Smooth muscle cell (in vitro differentiated cells): ENCODE data around the gene CCDC85A. TPM values are rescaled to one million over a fixed set of nuclear protein-coding genes. Genes with fewer than 3 reads are reported as not detected.

Source experiments
- DNase-seq: peaks from one replicate; lab custom pipeline; 2025; ENCODE audit not compliant: unreplicated experiment; lab: John Stamatoyannopoulos, UW
- H2AFZ ChIP-seq: fragments of 200-600 bp; sonication (generic); 2 replicates; pipeline ENCODE4 v1.6.0; 2016; ENCODE audit warnings: antibody characterized with exemption, low read depth, mild to moderate bottlenecking
- H3F3A ChIP-seq: fragments of 200-600 bp; sonication (generic); 2 replicates; pipeline ENCODE4 v1.6.0; 2017; ENCODE audit warnings: antibody characterized with exemption, low read depth
- H3K27ac ChIP-seq: fragments of 200-600 bp; sonication (generic); 2 replicates; pipeline ENCODE4 v1.5.1; 2016; ENCODE audit warnings: low read depth, mild to moderate bottlenecking
- H3K27me3 ChIP-seq: fragments of 200-600 bp; sonication (generic); 2 replicates; pipeline ENCODE4 v1.6.1; 2016; ENCODE audit warnings: low read depth, mild to moderate bottlenecking
- H3K36me3 ChIP-seq: fragments of 200-600 bp; sonication (generic); 2 replicates; pipeline ENCODE4 v1.5.1; 2016; ENCODE audit warnings: low read depth
- H3K4me1 ChIP-seq: fragments of 200-600 bp; sonication (generic); 2 replicates; pipeline ENCODE4 v1.5.1; 2016; ENCODE audit warnings: low read depth
- H3K4me2 ChIP-seq: fragments of 200-600 bp; sonication (generic); 2 replicates; pipeline ENCODE4 v1.6.0; 2016; ENCODE audit warnings: mild to moderate bottlenecking
- H3K4me3 ChIP-seq: fragments of 200-600 bp; sonication (generic); 2 replicates; pipeline ENCODE4 v1.5.1; 2016; ENCODE audit warnings: mild to moderate bottlenecking
- H3K79me2 ChIP-seq: fragments of 200-600 bp; sonication (generic); 2 replicates; pipeline ENCODE4 v1.6.0; 2016; ENCODE audit warnings: low read depth, mild to moderate bottlenecking
- H3K9ac ChIP-seq: fragments of 200-600 bp; sonication (generic); 2 replicates; pipeline ENCODE4 v1.6.0; 2016; ENCODE audit warnings: low read depth
- H3K9me3 ChIP-seq: fragments of 200-600 bp; sonication (generic); replicated peaks from 2 replicates; pipeline ENCODE4 v1.5.1; 2016; ENCODE audit warnings: low read depth
- H4K20me1 ChIP-seq: fragments of 200-600 bp; sonication (generic); 2 replicates; pipeline ENCODE4 v1.6.0; 2016; ENCODE audit warnings: low read depth
- WGBS: methylation state at CpG from one replicate; pipeline ENCODE4 v1.1.7; 2016; ENCODE audit warnings: low lambda C conversion rate; 5-methylcytosine and 5-hydroxymethylcytosine counted together
- polyA plus RNA-seq: library from polyadenylated mRNA; unstranded; fragments of >200 nt; fragmentation: Nextera tagmentation; extraction: Ambion mirVana; gene quantifications from 2 replicates; pipeline ENCODE4 v1.2.1, GENCODE V29; 2016
- total RNA-seq: library from RNA; depleted of rRNA; stranded (reverse); fragments of >200 nt; gene quantifications from 2 replicates; pipeline ENCODE4 v1.2.3, GENCODE V29; 2014
- TF ChIP-seq, protein P1 (sequence below): fragments of 200-600 bp; sonication (generic); IDR thresholded peaks from 2 replicates; pipeline ENCODE4 v1.5.1; 2017; ENCODE audit warnings: borderline replicate concordance, mild to moderate bottlenecking, antibody characterized with exemption; ENCODE audit not compliant: insufficient read depth, poor library complexity, severe bottlenecking

The CCDC85A gene
- total and polyA plus RNA-seq, 2 experiments from 2014 or later = 0.67 to 2.1 TPM

DNA sequence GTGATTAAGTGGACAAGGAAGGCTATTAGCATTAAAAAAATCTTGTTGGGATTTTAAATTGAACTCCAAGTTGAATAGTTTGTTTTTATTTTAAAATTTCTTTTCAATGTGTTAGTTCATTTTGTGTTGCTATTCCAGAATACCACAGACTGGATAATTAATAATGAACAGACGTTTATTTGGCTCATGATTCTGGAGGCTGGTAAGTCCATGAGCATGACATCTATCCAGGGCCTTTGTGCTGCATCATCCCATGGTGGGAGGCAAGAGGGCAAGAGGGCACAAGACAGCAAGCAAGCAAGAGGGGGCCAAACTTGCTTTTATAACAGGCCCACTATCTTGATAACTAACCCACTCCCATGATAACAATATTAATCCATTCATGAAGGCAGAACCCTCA, 22.5 kb downstream of the CCDC85A start:
- Histone ChIP-seq H3K4me2 (no peak overlapping the region), H3K36me3 (no peaks in the 10 kb centered on the region), H3K9ac (no peak overlapping the region), H3K79me2 (no peaks in the 10 kb centered on the region), H3K27me3 (no peaks in the 10 kb centered on the region), H3K9me3 (no peaks in the 10 kb centered on the region), H3K27ac (no peak overlapping the region), H3K4me1 (no peaks in the 10 kb centered on the region), H3F3A (no peaks in the 10 kb centered on the region), H2AFZ (no peak overlapping the region), H3K4me3 (no peak overlapping the region), H4K20me1 (no peaks in the 10 kb centered on the region)
- TF ChIP-seq, protein P1, sequence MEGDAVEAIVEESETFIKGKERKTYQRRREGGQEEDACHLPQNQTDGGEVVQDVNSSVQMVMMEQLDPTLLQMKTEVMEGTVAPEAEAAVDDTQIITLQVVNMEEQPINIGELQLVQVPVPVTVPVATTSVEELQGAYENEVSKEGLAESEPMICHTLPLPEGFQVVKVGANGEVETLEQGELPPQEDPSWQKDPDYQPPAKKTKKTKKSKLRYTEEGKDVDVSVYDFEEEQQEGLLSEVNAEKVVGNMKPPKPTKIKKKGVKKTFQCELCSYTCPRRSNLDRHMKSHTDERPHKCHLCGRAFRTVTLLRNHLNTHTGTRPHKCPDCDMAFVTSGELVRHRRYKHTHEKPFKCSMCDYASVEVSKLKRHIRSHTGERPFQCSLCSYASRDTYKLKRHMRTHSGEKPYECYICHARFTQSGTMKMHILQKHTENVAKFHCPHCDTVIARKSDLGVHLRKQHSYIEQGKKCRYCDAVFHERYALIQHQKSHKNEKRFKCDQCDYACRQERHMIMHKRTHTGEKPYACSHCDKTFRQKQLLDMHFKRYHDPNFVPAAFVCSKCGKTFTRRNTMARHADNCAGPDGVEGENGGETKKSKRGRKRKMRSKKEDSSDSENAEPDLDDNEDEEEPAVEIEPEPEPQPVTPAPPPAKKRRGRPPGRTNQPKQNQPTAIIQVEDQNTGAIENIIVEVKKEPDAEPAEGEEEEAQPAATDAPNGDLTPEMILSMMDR = no peak
- no peak for DNase-seq
- 35% methylated on average over 1 of the region's 1 CpG for WGBS

DNA sequence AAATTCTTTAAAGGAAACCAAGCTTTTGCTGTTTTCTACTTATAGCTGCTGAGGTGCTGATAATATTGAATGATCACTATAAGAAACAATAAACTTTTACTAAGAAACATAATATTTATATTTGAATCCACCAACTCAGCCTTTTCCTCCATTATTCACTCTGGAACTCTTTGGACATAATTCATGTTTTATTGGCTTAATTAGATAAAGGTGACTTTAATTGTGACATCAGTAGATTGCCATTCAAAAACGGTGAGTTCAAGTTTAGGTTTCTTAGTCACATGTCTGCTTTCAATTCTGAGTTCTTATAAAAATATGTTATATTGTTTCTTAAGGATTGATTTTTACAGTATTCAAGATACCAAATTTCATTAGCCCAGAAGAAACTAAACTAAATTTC, 24.0 kb downstream of the CCDC85A start:
- Histone ChIP-seq H4K20me1 (no peaks in the 10 kb centered on the region), H3K27me3 (no peaks in the 10 kb centered on the region), H3K79me2 (no peaks in the 10 kb centered on the region)

DNA sequence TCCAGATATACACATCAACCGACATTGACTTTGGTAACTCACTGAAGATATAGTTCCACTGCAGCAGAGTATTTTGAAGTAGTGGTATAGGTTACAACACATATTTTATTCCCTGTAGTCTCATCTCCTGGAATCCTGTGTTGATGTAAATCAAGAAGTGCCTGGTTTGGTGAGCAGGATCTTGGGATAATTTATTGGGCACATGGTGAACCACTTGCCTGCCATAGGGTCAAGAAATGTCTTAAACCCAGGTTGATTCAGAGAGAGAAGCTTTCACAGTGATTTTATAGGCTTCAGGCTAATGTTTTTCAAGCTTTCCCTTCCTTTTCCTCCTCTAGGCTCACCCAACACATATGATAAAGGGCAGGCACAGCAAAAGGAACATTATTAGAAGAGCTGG, 24.6 kb downstream of the CCDC85A start:
- Histone ChIP-seq H3K36me3 (no peaks in the 10 kb centered on the region), H3K4me3 (no peak overlapping the region), H3F3A (no peaks in the 10 kb centered on the region), H3K79me2 (no peaks in the 10 kb centered on the region), H3K27ac (no peak overlapping the region), H2AFZ (no peak overlapping the region), H3K9me3 (no peaks in the 10 kb centered on the region), H3K4me2 (no peak overlapping the region), H3K27me3 (no peaks in the 10 kb centered on the region), H3K9ac (no peak overlapping the region), H3K4me1 (no peaks in the 10 kb centered on the region), H4K20me1 (no peaks in the 10 kb centered on the region)
- TF ChIP-seq, protein P1 = no peak
- WGBS = 91% methylated on average over 1 of the region's 1 CpG
- DNase-seq = no peak

More for the DNA sequence above, 24.0 kb downstream of the CCDC85A start:
- Histone ChIP-seq H3K27ac (no peak overlapping the region), H3K9ac (no peak overlapping the region), H3K4me3 (no peak overlapping the region), H3K36me3 (no peaks in the 10 kb centered on the region), H3K9me3 (no peaks in the 10 kb centered on the region), H2AFZ (no peak overlapping the region), H3K4me1 (no peaks in the 10 kb centered on the region), H3K4me2 (no peak overlapping the region), H3F3A (no peaks in the 10 kb centered on the region)
- WGBS = 93% methylated on average over 1 of the region's 1 CpG
- no peak for DNase-seq
- TF ChIP-seq, protein P1 = no peak

DNA sequence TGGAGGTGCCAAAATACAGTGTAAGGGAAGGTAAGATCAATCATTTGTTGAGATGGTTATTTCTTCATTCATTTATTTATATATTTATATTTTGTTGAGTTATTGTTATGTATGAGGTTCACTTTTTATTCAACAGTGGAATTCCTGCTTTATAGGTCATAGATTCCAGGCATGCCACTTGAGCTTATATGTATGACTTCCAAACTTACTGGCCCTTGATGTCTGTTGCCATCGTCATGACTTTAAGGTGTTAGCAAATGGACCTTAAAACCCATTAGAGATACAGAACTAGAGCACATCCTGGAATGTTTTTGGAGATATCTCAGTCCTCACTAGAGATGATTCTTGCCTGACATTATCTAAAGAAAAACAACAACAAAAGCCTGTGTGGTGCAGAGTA, 25.9 kb downstream of the CCDC85A start:
- H4K20me1 ChIP-seq = no peaks in the 10 kb centered on the region
- DNase-seq = no peak
- no peak overlapping the region for H3K27ac ChIP-seq
- TF ChIP-seq, protein P1 = no peak
- H2AFZ ChIP-seq = no peak overlapping the region
- no peaks in the 10 kb centered on the region for H3K4me1 ChIP-seq
- H3K4me3 ChIP-seq = no peak overlapping the region
- H3K4me2 ChIP-seq = no peak overlapping the region
- no peaks in the 10 kb centered on the region for H3K9me3 ChIP-seq
- no peaks in the 10 kb centered on the region for H3F3A ChIP-seq
- no peaks in the 10 kb centered on the region for H3K27me3 ChIP-seq
- no peaks in the 10 kb centered on the region for H3K79me2 ChIP-seq
- H3K36me3 ChIP-seq = no peaks in the 10 kb centered on the region
- H3K9ac ChIP-seq = no peak overlapping the region
- WGBS = 73% methylated on average over 1 of the region's 1 CpG
